Measurements from ENCODE around the gene NDUFA13.
A peak's percentile ranks its signal among the peaks of the same experiment; 100 is the strongest.

NDUFA13 gene

DNA sequence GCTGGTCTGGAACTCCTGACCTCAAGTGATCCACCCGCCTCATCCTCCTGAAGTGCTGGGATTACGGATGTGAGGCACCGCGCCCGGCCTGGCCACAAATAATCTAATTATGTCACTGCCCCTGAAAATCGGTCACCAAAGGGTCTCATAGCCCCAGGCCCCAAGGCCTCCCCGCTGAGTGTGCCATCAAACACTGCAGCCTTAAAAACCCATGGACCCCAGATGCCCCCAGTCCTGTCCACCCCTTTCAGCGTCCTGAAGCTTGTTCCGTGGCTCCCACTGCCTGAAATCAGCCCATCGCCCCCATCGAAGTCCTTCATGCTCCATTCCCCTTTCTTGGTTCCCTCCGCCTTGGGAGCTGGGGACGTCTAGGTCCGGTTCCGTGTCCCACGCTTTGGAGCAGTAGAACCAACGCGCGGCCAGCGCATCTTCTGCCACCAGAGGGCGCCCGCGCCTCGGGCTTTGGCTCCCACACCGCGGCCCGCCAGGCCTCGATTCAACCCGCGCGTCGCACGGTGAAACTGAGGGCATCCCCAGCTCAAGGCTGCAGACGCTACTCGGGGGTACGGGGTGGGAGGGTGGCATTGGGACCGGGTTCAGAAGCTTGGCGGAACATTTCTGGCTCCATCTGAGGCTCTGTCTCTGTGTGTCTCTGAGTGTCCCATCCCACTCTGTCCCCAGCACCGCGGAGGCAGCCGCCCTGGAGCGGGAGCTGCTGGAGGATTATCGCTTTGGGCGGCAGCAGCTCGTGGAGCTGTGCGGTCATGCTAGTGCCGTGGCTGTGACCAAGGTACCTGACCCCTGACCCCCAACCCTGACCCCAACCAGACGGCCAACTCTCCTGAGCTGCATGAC is 16.2 kb downstream of the NDUFA13 start:
- peak; percentile 82 to 86 for DNase-seq (ENCODE audit: low read depth in 1 of 2, low spot score in 1 of 2)

GRCh38 chr19:19532806-19533701 is 17.0 kb downstream of the NDUFA13 start:
- DNase-seq (ENCODE audit: low read depth in 1 of 2, low spot score in 1 of 2): no peak

GRCh38 chr19:19533841-19534240 is 17.8 kb downstream of the NDUFA13 start:
- no peak for DNase-seq (ENCODE audit: low read depth in 1 of 2, low spot score in 1 of 2)

- DNase-seq (ENCODE audit: low read depth in 1 of 2, low spot score in 1 of 2): no peak
Observed at GRCh38 chr19:19534556-19535265, 18.7 kb downstream of the NDUFA13 start.

DNA sequence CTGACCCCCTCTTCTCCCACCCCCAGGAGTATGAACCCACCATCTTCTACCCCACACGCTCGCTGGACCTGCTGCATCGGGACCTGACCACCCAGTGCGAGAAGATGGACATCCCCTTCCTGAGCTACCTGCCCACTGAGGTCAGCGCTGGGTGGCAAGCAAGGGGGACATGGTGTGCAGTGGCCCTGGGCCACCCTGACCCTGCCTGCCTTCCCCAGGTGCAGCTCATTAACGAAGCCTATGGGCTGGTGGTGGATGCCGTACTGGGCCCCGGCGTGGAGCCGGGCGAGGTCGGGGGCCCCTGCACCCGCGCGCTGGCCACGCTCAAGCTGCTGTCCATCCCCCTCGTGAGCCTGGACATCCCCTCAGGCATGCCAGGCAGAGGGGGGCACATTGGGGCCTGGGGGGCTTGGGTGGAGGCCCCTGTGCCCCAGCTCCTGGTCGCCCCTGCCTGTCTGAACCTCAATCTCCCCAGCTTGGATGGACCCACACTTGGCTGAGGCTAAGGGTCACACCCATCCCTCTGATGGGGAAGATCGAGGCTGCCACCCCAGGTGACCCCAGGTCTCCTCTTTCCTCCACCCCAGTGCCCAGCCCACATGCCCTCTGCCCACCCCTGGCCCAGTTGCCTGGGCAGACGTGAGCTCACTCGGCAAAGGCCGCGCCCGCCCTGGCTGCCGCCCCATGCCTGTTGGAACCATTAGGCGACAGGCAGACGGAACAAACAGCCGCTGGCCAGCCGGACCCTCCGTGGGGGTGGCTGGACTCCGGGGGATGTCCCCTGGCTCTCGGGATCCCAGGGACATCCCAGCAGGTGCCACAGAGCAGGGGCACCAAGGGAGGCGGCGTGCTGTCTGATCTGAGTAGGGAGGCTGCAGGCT is 19.5 kb downstream of the NDUFA13 start:
- DNase-seq (ENCODE audit: low read depth in 1 of 2, low spot score in 1 of 2): no peak

GRCh38 chr19:19537075-19538048 is 21.3 kb downstream of the NDUFA13 start:
- no peak for DNase-seq (ENCODE audit: low read depth in 1 of 2, low spot score in 1 of 2)

GRCh38 chr19:19538061-19538784 is 22.2 kb downstream of the NDUFA13 start, which contains the start of gene CILP2:
Gene CILP2, plus strand, starts transcription at chr19:19538265. Its CDS starts 85 bp downstream, at chr19:19538350.
- DNase-seq (ENCODE audit: low read depth in 1 of 2, low spot score in 1 of 2): peak in 1 of 2 donors; percentile 30

GRCh38 chr19:19538785-19539166 is 22.8 kb downstream of the NDUFA13 start:
- DNase-seq (ENCODE audit: low read depth in 1 of 2, low spot score in 1 of 2): no peak

DNA sequence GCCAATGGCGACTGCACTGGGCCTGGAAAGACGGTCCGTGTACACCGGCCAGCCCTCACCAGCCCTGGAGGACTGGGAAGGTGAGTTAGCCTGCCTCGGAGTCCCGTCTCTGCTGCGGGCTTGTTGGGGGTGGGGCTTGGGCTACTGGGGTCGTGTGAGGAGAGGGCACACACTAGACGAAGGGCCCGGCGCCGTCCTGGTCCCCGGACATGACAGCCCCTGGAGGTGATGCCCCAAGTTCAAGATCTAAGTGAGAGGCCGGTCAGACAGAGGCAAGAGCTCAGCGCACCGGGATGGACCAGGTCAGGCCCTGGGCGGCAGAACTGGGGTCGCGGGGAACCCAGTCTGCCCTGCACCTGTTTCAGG is 23.7 kb downstream of the NDUFA13 start:
- DNase-seq (ENCODE audit: low read depth in 1 of 2, low spot score in 1 of 2): no peak

DNA sequence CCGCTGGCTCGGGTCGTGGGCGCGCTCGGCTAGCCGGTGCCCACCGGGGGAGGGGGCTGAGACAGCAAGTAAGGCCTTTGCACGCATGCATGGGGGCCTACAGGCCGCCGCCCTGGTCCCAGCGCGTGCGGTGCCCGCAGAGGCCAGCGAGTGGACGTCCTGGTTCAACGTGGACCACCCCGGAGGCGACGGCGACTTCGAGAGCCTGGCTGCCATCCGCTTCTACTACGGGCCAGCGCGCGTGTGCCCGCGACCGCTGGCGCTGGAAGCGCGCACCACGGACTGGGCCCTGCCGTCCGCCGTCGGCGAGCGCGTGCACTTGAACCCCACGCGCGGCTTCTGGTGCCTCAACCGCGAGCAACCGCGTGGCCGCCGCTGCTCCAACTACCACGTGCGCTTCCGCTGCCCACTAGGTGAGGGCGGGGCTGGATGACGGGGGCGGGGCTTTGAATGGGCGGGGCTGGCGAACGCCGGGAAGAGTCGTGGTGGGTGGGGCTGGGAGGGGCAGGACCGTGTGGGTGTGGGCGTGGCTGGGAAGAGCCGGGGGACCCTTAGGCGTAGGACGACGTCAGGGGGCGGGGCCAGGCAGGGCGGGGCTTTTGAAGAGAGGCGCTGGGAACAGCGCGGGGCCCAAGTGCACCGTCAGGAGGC is 24.2 kb downstream of the NDUFA13 start:
- peak; percentile 25 to 49 for DNase-seq (ENCODE audit: low read depth in 1 of 2, low spot score in 1 of 2)

DNA sequence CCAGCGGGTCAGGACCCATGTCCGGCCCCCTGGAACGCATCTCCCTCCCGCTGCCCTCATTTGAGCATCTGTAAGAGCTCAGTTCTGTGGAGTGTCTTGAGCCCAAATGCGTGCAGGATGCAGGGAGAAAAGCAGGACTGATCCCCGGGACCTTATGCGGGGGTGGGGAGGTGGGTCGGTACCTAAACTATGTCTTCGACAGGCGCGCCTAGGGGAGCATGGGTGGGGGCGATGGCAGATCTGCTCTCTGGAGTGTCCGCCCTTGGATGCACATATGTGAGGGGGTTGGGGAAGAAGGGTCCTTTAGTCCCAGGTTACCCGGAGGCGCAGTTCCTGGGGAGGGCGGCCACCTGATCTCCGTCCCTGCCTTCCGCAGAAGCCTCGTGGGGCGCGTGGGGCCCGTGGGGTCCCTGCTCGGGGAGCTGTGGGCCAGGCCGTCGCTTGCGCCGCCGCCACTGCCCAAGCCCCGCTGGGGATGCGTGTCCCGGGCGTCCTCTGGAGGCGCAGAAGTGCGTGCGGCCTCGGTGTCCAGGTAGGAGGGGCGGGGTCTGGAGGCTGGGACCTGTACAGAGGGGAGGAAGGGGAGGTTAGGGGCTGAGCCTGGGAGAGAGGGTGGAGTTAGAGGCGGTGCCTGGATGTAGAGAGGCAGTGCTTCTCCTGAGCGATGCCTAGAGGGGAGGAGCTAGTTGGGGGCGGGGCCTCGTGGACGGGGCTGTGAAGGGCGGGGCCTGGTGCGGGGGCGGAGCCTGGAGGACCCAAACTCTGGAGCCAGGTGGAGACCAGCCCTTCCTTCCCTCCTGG is 24.9 kb downstream of the NDUFA13 start:
- DNase-seq (ENCODE audit: low read depth in 1 of 2, low spot score in 1 of 2): peak; percentile 44 to 58

DNA sequence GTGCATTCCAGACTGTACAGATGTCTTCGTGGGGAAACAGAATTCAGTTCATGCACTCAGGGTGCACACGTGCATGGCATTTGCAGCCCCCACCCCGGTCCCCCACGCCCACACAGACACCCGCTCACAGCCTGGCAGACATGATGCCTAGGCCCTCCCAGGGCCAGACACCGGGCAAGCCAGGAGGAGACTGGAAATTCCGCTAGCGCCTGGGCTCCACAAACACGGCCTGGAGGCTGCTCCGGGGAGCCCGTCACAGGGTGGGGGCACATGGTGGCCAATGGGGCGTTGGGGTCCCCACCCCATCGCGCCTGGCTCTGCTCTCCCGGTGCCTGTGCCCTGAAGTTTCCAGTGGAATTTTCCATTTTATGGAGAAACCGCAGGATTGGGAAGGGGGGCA is 25.6 kb downstream of the NDUFA13 start:
- DNase-seq (ENCODE audit: low read depth in 1 of 2, low spot score in 1 of 2): no peak

DNA sequence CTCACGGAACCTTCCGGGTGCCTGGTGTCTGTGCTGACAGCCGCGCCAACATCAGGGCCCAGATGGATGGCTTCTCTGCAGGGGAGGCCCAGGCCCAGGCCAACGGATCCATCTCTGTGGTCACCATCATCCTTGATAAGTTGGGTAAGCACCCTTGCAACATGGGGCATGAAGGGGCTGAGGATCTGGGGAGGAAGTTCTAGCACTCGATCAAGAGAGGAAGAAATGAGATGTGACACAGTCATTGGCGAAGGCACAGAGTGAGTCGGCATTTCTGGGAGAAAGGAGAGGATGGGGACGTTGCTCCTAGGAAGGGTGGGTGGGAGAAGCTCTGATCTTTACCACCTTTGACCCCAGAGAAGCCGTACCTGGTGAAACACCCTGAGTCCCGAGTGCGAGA is 26.5 kb downstream of the NDUFA13 start:
- DNase-seq (ENCODE audit: low read depth in 1 of 2, low spot score in 1 of 2): no peak

DNA sequence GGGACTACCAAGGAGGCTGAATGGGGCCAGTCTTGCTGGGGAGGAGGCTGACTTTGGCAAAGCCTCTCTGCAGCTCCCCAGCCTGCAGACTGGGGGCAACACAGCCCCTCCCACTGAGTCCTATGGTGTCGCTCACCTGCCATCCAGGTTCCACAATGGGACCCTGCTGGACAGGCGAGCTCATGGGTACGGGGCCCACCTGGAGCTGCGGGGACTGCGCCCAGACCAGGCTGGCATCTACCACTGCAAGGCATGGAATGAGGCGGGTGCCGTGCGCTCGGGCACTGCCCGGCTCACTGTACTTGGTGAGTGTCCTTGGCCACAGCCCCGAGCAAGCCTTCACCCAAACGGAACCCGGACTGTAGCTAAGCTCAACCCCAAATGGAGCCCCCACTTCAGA is 27.1 kb downstream of the NDUFA13 start:
- no peak for DNase-seq (ENCODE audit: low read depth in 1 of 2, low spot score in 1 of 2)

DNA sequence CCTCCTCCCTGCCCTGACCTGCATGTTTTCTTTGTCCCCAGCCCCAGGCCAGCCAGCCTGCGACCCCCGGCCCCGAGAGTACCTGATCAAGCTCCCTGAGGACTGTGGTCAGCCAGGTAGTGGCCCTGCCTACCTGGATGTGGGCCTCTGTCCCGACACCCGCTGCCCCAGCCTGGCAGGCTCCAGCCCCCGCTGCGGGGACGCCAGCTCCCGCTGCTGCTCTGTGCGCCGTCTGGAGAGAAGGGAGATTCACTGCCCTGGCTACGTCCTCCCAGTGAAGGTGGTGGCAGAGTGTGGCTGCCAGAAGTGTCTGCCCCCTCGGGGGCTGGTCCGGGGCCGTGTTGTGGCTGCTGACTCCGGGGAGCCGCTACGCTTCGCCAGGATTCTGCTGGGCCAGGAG is 27.6 kb downstream of the NDUFA13 start:
- DNase-seq (ENCODE audit: low read depth in 1 of 2, low spot score in 1 of 2): no peak

DNA sequence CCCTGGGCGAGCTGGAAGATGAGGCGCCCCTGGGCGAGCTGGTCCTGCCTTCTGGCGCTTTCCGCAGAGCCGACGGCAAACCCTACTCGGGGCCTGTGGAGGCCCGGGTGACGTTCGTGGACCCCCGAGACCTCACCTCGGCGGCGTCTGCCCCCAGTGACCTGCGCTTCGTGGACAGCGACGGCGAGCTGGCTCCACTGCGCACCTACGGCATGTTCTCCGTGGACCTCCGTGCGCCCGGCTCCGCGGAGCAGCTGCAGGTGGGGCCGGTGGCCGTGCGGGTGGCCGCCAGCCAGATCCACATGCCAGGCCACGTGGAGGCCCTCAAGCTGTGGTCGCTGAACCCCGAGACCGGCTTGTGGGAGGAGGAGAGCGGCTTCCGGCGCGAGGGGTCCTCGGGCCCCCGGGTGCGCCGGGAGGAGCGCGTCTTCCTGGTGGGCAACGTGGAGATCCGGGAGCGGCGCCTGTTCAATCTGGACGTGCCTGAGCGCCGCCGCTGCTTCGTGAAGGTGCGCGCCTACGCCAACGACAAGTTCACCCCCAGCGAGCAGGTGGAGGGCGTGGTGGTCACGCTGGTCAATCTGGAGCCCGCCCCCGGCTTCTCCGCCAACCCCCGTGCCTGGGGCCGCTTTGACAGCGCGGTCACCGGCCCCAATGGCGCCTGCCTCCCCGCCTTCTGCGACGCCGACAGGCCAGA is 28.4 kb downstream of the NDUFA13 start:
- DNase-seq (ENCODE audit: low read depth in 1 of 2, low spot score in 1 of 2): no peak
